AG09309 (cell line): Measurements from ENCODE around the gene ZNF333.
A peak's percentile ranks its signal among the peaks of the same experiment; 100 is the strongest.
"Not testable (repeated sequence)": the region's sequence is repeated elsewhere in the genome, so short reads cannot be mapped to it uniquely, and the experiment has no call there.

Experiments used
- DNase-seq: peaks from one replicate; pipeline ENCODE4 v3.0.0-alpha.2; 2010; ENCODE audit warnings: low read depth
- H3K4me3 ChIP-seq: 2 replicates; pipeline ENCODE4 v1.5.1; 2011; ENCODE audit warnings: mild to moderate bottlenecking, low read depth, low read length, moderate library complexity; ENCODE audit not compliant: control insufficient read depth
- CTCF ChIP-seq: IDR thresholded peaks from 2 replicates; pipeline ENCODE4 v1.5.1; 2011; ENCODE audit warnings: mild to moderate bottlenecking, low read depth, low read length, inconsistent platforms; ENCODE audit not compliant: insufficient read depth, control insufficient read depth; ENCODE audit errors: missing control alignments

ZNF333 gene

GRCh38 chr19:14770944-14771839 is 81.3 kb downstream of the ZNF333 start:
- no peak for TF ChIP-seq CTCF
- H3K4me3 ChIP-seq, result no peak overlapping the region
- DNase-seq, result no peak

- DNase-seq, result no peak
- H3K4me3 ChIP-seq, result no peak overlapping the region
- no peak for TF ChIP-seq CTCF
Measured at GRCh38 chr19:14772467-14772866, 82.6 kb downstream of the ZNF333 start.

GRCh38 chr19:14772995-14773394 is 83.1 kb downstream of the ZNF333 start:
- no peak for DNase-seq
- no peak for TF ChIP-seq CTCF
- H3K4me3 ChIP-seq, result no peak overlapping the region

GRCh38 chr19:14773722-14774121 is 83.9 kb downstream of the ZNF333 start:
- H3K4me3 ChIP-seq, DNase-seq: not testable (repeated sequence)

DNA sequence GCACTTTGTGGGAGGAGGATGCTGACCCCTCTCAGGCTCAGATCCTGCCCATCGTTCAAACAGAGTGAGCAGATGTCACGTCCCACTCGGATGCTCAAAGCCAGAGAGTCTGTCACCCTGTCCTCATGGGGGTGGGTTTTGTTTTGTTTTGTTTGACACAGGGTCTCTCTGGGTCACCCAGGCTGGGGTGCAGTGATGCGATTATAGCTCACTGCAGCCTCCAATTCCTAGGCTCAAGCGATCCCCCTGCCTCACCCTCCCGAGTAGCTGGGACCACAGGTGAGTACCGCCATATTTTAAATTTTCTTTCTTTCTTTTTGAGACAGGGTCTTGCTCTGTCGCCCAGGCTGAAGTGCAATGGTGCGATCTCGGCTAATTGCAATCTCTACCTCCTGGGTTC is 84.5 kb downstream of the ZNF333 start:
- no peak overlapping the region for H3K4me3 ChIP-seq
- TF ChIP-seq CTCF, result no peak

DNA sequence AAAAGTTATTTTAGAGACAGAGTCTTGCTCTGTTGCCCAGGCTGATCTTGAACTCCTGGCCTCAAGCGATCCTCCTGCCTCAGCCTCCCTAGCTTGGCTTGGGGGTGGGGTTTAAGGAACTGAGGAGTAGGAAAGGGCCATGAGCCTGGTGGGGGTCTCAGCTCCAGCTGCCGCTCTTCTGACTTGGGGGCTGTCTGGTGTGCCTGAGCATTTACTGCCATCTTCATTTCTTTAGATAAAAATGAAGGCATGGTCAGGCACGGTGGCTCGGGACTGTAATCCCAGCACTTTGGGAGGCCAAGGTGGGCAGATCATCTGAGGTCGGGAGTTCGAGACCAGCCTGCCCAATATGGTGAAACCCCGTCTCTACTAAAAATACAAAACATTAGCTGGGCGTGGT is 85.5 kb downstream of the ZNF333 start:
- H3K4me3 ChIP-seq, DNase-seq: not testable (repeated sequence)

More for the DNA sequence above, 84.5 kb downstream of the ZNF333 start:
- no peak for DNase-seq

DNA sequence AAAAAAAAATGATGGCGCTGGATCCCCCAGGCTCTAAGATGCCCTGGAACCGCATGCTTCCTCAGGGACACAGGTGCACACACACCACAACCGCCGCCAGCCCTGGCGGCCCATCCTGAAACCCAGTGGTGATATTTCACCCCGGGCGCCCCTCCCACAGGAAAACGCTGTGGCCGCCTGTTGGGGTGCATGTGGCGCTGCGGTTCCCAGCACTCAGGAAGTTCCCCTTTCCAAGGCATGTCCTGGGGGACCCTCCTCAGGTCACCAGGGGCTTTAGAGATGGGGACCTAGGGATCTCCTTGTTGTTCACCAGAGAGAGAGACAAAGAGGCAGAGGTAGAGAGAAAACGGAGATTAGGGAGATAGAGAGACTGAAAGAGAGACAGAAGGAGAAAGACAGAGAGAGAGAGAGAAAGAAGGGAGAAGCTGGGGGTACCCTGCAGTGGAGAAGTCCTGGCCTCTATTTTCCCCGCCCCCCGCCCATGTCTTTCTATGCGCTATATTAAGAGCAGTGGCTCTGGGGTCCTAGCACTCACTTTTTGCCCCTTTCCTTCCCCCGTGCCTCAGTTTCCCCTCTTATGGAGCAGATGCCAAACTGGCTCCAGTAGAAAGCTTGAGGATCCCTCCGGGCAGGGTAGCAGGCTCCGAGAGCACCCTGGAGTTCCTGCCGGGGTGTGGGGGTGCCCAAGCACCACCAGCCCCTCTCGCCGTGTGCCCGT is 86.2 kb downstream of the ZNF333 start:
- no peak for TF ChIP-seq CTCF
- peak overlapping the region; percentile 42 for H3K4me3 ChIP-seq
- no peak for DNase-seq

- DNase-seq, H3K4me3 ChIP-seq: not testable (repeated sequence)
Measured at GRCh38 chr19:14777645-14778044, 87.8 kb downstream of the ZNF333 start.

GRCh38 chr19:14778110-14778845 is 88.4 kb downstream of the ZNF333 start, which contains the start of gene ADGRE2:
Gene ADGRE2, minus strand, starts transcription at chr19:14778560. Its CDS starts 1,804 bp downstream, at chr19:14776756.
- not testable (repeated sequence) for DNase-seq, H3K4me3 ChIP-seq
